Activated T-helper 17 cell treated with anti-CD3 and anti-CD28 coated beads, Interleukin-2, amount 50 U/mL, for 72 hours (primary cell): ENCODE data around the gene COQ10A. TPM values are rescaled to one million over a fixed set of nuclear protein-coding genes. Genes with fewer than 3 reads are reported as not detected.

Experiments used
- ATAC-seq: fragments of 150-1000 bp; cut with Tn5 transposase; replicated peaks from 2 replicates; pipeline ENCODE4 v1.10.0; 2021; ENCODE audit warnings: mild to moderate bottlenecking, moderate library complexity
- H3K27ac Mint-ChIP-seq: one replicate; pipeline ENCODE4 v1.8.0; 2022; ENCODE audit warnings: mixed read lengths
- H3K27me3 Mint-ChIP-seq: one replicate; pipeline ENCODE4 v1.8.0; 2022; ENCODE audit warnings: mixed read lengths
- H3K36me3 Mint-ChIP-seq: one replicate; pipeline ENCODE4 v1.8.0; 2022; ENCODE audit warnings: low read depth, mild to moderate bottlenecking, mixed read lengths
- H3K4me1 Mint-ChIP-seq: one replicate; pipeline ENCODE4 v1.8.0; 2022; ENCODE audit warnings: mixed read lengths
- H3K4me3 Mint-ChIP-seq: one replicate; pipeline ENCODE4 v1.8.0; 2022; ENCODE audit warnings: mild to moderate bottlenecking, mixed read lengths
- H3K9me3 Mint-ChIP-seq: one replicate; pipeline ENCODE4 v1.8.0; 2022; ENCODE audit warnings: mixed read lengths
- total RNA-seq, 2 donors: library from RNA; stranded (reverse); gene quantifications; one replicate each; pipeline ENCODE4 v1.2.3, GENCODE V29; 2022

The COQ10A gene
- total RNA-seq, 2 donors from 2014 or later = 5.3 to 9.7 TPM

DNA sequence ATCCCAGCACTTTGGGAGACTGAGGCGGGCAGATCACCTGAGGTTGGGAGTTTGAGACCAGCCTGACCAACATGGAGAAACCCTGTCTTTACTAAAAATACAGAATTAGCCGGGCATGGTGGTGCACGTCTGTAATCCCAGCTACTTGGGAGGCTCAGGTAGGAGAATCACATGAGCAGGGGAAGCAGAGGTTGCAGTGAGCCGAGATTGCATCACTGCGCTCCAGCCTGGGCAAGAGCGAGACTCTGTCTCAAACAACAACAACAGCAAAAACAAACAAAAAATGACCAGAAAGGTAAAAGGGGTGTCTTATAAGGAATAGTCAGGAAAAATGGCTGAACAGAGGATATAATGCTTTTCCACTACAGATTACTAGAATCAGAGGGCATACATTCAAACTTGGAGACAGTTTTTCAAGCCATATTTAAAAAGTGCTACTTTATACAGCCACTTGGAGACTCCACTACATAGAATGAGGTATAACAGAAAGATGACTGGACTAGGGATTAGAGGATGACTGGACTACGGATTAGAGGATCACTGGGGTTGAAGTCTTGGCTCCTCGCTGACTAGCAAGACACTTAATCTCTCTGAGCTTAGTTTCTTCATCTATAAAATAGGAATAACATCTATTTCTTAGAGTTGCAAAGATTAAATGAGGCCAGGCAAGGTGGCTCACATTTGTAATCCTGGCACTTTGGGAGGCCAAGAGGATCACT lies 38.3 kb downstream of the COQ10A start:
- Mint-ChIP-seq H3K9me3 (no peaks in the 10 kb centered on the region), H3K36me3 (peaks cover 50% of the 10 kb centered on the region), H3K27ac (no peak overlapping the region), H3K27me3 (no peaks in the 10 kb centered on the region), H3K4me1 (peaks cover 7% of the 10 kb centered on the region), H3K4me3 (no peak overlapping the region)
- ATAC-seq = no peak

DNA sequence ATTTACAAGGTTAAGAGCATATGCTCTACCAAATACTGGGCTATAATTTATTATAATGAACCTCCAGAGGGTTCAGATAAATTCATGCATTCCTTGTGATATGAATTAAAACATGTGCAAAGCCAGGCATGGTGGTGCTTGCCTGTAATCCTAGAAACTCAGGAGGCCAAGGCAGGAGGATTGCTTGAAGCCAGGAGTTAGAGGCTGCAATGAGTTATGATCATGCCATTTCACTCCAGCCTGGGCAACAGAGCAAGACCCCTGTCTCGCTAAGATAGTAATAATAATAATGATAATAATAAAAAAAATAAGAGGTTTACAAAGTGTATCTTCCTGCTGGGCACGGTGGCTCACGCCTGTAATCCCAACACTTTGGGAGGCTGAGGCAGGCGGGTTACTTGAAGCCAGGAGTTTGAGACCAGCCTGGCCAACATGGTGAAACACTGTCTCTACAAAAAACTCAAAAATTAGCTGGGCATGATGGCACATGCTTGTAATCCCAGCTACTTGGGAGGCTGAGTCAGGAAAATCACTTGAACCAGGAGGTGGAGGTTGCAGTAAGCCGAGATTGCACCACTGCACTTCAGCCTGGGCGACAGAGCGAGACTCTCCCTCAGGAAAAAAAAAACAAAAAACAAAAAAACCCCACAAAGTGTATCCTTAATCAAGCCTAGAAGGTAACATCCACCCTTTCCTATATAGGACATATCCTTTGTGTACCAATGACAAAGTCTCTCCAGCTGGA lies 40.7 kb downstream of the COQ10A start:
- Mint-ChIP-seq H3K36me3 (peaks cover 71% of the 10 kb centered on the region), H3K27ac (no peak overlapping the region), H3K27me3 (no peaks in the 10 kb centered on the region), H3K4me3 (no peak overlapping the region), H3K4me1 (no peaks in the 10 kb centered on the region), H3K9me3 (no peaks in the 10 kb centered on the region)
- no peak for ATAC-seq

DNA sequence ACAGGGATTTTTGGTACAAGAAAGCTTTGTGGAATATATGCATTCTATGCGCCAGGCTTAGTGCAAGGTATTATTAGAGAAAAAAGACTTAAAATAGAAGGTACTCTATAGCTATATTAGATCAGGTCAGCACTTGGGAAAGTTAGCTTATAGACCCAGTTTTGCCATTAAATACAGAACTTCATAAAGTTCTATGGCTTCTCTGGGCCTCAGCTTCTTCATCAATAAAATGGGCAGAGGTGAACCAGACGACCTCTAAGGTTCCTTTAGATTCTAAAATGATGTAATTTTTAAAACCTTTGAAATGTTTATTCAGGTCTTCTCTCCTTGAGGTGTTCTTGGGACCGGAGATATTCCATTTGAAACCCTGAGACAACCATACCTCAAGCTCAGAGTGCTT lies 42.0 kb downstream of the COQ10A start:
- Mint-ChIP-seq H3K27ac (no peak overlapping the region), H3K27me3 (no peaks in the 10 kb centered on the region), H3K4me3 (no peak overlapping the region), H3K4me1 (no peaks in the 10 kb centered on the region), H3K36me3 (peaks cover 84% of the 10 kb centered on the region), H3K9me3 (no peaks in the 10 kb centered on the region)
- ATAC-seq = no peak

DNA sequence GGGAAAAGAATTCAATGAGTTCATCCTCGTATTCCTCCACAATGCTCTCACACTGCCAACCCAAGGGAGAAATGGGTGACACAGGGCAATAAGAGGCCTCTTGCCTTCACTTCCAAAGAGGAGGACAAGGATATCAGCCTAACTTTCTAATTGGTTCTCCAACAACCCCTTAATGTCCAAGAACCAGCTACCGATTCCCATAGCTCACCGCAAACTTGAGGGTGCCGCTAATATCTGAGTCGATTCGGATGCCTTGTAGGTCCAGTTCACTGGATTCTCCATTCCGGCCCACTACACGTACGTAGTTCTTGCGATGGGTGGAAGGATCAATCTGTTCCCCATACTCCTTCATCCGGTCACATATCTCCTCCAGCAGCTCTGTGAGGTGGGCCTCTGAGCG lies 44.3 kb downstream of the COQ10A start:
- Mint-ChIP-seq H3K4me1 (no peaks in the 10 kb centered on the region), H3K27me3 (no peaks in the 10 kb centered on the region), H3K27ac (no peak overlapping the region), H3K9me3 (no peaks in the 10 kb centered on the region), H3K4me3 (no peak overlapping the region), H3K36me3 (peaks cover 88% of the 10 kb centered on the region)
- no peak for ATAC-seq

DNA sequence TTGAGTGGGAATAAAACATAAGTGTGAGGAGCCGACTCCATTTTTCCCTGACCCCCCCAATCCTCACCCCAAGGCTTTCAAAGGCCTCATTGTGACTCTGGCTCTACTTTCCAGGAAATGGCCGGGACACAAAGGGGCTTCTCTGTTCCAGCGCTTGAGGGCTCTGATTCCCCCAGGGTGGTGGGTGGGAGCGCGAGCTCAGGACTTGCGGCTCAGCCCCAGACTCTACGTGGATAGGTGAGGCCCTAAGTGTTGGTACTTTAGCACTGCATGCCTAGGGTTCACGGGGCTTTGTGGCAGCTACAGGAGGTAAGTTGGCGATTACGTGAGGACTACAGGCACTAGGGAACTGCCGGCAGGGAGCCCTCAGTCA lies 48.5 kb downstream of the COQ10A start:
- peak overlapping the region; percentile 99 for H3K27ac Mint-ChIP-seq
- peak overlapping the region; percentile 98 for H3K4me3 Mint-ChIP-seq
- no peaks in the 10 kb centered on the region for H3K27me3 Mint-ChIP-seq
- peaks cover 58% of the 10 kb centered on the region for H3K36me3 Mint-ChIP-seq
- ATAC-seq = peak; percentile 4
- H3K9me3 Mint-ChIP-seq = no peaks in the 10 kb centered on the region
- no peaks in the 10 kb centered on the region for H3K4me1 Mint-ChIP-seq

DNA sequence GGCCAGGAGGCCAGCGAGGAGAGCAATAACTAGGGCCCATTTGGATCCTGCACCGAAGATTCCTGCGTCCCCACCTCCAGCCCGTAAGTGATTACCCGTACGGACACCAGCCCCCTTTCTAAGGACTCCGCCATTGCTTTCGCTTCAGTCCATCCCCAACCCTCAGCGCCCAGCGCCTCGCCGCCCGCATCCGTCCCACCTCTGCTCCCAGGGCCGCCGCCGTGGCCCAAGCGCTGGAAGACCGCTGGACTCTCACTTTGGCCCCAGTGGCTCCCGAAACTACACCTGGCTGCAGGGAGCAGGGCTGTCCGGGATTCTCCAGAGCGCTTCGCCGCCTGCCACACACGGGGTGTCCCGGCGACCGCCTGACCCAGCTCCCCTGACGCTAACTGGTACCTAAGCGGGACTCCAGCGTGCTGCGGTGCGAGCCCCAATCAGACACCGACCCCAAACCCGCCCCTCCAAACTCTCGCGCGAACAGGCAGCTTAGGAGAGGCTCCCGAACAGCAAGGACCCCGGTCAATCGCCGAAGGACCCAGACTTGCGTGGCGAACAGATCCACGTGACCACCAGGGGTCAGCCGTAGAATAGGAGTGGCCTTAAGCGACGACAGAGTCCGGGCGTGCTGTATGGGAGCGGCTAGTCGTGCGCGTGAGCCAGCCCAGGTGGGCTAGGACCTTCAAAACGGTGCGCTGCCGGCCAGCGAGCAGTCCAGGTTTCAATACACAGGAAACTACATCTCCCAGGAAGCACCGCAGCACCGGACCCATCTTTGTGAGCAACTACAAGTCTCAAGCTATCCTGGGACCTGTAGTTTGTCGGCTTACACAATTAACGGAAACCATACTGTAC lies 49.1 kb downstream of the COQ10A start, which contains the start of gene CNPY2:
CNPY2 (minus strand) TSS at position 367 of the 852 bp plus-strand sequence. CDS start 771 bp downstream, outside the sequence.
- Mint-ChIP-seq H3K9me3 (no peaks in the 10 kb centered on the region), H3K4me3 (peak within 1 kb of the TSS; percentile 98), H3K27me3 (no peaks in the 10 kb centered on the region), H3K36me3 (peaks cover 52% of the 10 kb centered on the region), H3K4me1 (no peaks in the 10 kb centered on the region), H3K27ac (peak within 1 kb of the TSS; percentile 99)
- peak; percentile 88 for ATAC-seq

DNA sequence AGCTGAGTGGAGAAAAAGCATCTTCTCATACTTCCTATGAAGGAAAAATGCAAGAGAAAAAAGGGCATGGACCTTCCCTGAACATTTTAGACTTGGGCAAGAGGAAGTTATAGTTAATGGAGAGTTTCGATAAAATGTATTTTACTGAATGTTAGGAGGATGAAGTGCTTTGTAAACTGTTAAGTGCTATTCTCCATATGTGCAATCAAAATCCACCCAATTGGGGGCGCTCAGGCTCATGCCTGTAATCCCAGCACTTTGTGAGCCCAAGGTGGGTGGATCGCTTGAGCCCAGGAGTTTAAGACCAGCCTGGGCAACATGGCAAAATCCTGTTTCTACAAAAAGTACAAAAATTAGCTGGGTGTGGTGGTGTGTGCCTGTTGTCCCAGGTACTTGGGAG lies 50.9 kb downstream of the COQ10A start:
- H3K36me3 Mint-ChIP-seq = peaks cover 36% of the 10 kb centered on the region
- no peaks in the 10 kb centered on the region for H3K9me3 Mint-ChIP-seq
- no peak overlapping the region for H3K4me3 Mint-ChIP-seq
- no peaks in the 10 kb centered on the region for H3K27me3 Mint-ChIP-seq
- H3K27ac Mint-ChIP-seq = peak overlapping the region; percentile 32
- H3K4me1 Mint-ChIP-seq = no peaks in the 10 kb centered on the region
- ATAC-seq = no peak

Other genes starting within 250 kb of the COQ10A start
- gene IKZF4, start 245.9 kb upstream of the COQ10A start, total RNA-seq = 10 to 100 TPM; 19.1 to 20.3 TPM
- 10 to 100 TPM; 32.5 to 36.1 TPM for gene RPS26, start 225.0 kb upstream of the COQ10A start, total RNA-seq
- gene ERBB3, start 186.8 kb upstream of the COQ10A start, total RNA-seq = under 1 TPM; 0.56 to 0.64 TPM
- 100 to 1,000 TPM; 213 to 427 TPM for gene PA2G4, start 162.4 kb upstream of the COQ10A start, total RNA-seq
- 1,000 to 10,000 TPM; 4,564 to 4,582 TPM for gene RPL41, start 150.3 kb upstream of the COQ10A start, total RNA-seq
- gene ZC3H10, start 148.7 kb upstream of the COQ10A start, total RNA-seq = 1 to 10 TPM; 7.8 to 8.0 TPM
- gene ESYT1, start 138.7 kb upstream of the COQ10A start, total RNA-seq = 100 to 1,000 TPM; 234 to 236 TPM
- gene MYL6B, start 114.4 kb upstream of the COQ10A start, total RNA-seq = 100 to 1,000 TPM in 1 of 2 donors, 10 to 100 TPM in 1; 96.9 to 114 TPM
- gene MYL6, start 108.6 kb upstream of the COQ10A start, total RNA-seq = 1,000 to 10,000 TPM in 1 of 2 donors, 100 to 1,000 TPM in 1; 974 to 1,528 TPM
- gene SMARCC2, start 77.5 kb upstream of the COQ10A start, total RNA-seq = 100 to 1,000 TPM; 104 to 114 TPM
- gene RNF41, start 45.0 kb upstream of the COQ10A start, total RNA-seq = 10 to 100 TPM; 31.4 to 33.0 TPM
- gene NABP2, start 42.6 kb upstream of the COQ10A start, total RNA-seq = 10 to 100 TPM; 61.0 to 96.6 TPM
- under 1 TPM in 1 of 2 donors, not detected in 1; 0.41 TPM for gene SLC39A5, start 36.9 kb upstream of the COQ10A start, total RNA-seq
- gene ANKRD52, start 8.6 kb upstream of the COQ10A start, total RNA-seq = 10 to 100 TPM; 31.1 to 43.0 TPM
- 100 to 1,000 TPM; 230 to 363 TPM for gene CS, start 33.4 kb downstream of the COQ10A start, total RNA-seq
- 100 to 1,000 TPM in 1 of 2 donors, 10 to 100 TPM in 1; 86.5 to 165 TPM for gene CNPY2, start 49.0 kb downstream of the COQ10A start, total RNA-seq
- gene PAN2, start 67.1 kb downstream of the COQ10A start, total RNA-seq = 10 to 100 TPM; 24.4 to 74.5 TPM
- gene IL23A, start 71.9 kb downstream of the COQ10A start, total RNA-seq = 10 to 100 TPM in 1 of 2 donors, 1 to 10 TPM in 1; 9.8 to 67.1 TPM
- gene STAT2, start 93.2 kb downstream of the COQ10A start, total RNA-seq = 100 to 1,000 TPM in 1 of 2 donors, 10 to 100 TPM in 1; 85.0 to 144 TPM
- gene APOF, start 95.9 kb downstream of the COQ10A start, total RNA-seq = not detected
- 10 to 100 TPM; 36.6 to 57.4 TPM for gene TIMELESS, start 182.5 kb downstream of the COQ10A start, total RNA-seq
- not detected for gene MIP, start 187.7 kb downstream of the COQ10A start, total RNA-seq
- gene SPRYD4, start 201.6 kb downstream of the COQ10A start, total RNA-seq = 1 to 10 TPM; 3.9 to 4.2 TPM
- gene GLS2, start 221.2 kb downstream of the COQ10A start, total RNA-seq = 1 to 10 TPM; 1.3 to 4.7 TPM